GM18519 (cell line): Measurements from ENCODE around the gene SEL1L.

Experiments
- ATAC-seq: cut with Tn5 transposase; IDR thresholded peaks from one replicate; pipeline ENCODE4 v1.9.1; 2021; ENCODE audit warnings: mild to moderate bottlenecking, moderate library complexity; ENCODE audit not compliant: unreplicated experiment, low FRiP score

Gene SEL1L

DNA sequence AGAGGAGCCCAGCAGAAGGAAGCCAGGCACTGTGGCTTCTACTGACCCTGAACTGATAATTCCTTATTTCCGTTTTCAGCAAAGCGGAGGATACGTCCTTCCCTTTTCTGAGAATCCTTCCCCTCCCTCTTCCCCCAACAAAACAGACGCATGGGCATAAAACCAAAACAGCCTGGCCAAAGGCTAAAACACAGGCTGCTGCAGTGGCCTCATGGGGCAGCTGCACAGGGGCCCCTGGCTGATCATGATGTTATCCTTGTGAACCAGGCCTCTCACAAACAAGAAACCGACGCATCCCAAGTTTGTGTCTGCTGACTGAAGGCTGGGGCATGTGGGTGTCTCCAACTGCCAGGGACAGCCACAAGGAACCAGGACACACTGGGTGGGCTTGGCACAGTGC is 110.1 kb downstream of the SEL1L start:
- no peak for ATAC-seq
